ENCODE results near the gene AK1.
"Not testable (repeated sequence)": the region's sequence is repeated elsewhere in the genome, so short reads cannot be mapped to it uniquely, and the experiment has no call there.

The AK1 gene

DNA sequence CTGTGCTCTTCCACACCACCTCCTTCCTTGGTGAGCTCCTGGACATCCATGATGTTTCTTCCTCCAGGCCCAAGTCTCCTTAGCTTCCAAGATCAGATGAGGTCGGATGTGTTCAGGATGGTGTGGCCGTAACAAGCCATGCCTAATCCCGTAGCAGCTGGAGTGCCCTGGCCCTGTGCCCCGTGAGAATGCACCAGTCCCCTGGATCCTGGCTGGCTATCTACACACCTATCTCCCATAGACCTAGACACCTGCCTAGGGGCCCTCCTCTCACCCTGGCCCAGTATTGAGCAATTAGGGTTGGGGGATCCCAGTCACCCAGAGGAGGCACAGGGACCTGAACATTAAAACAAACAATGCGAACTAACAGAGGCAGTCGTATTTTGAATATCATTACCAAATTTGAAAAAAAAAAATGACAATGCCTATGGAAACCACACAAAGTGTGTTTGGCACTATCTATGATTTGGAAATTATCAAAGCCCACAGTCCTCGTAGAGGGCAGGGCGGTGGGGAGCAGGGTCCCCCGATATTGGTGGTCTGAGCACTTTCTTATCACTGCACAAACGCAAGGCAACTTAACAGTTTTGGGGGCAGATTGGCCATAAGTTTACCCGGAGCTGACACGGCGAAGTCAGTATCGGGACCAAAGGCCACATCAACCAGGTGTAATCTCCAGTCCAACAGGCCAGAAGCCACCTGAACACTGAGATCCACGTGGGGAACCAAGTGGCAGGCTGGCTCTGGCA, 36.2 kb downstream of the AK1 start:
- TF ChIP-seq, protein P1, sequence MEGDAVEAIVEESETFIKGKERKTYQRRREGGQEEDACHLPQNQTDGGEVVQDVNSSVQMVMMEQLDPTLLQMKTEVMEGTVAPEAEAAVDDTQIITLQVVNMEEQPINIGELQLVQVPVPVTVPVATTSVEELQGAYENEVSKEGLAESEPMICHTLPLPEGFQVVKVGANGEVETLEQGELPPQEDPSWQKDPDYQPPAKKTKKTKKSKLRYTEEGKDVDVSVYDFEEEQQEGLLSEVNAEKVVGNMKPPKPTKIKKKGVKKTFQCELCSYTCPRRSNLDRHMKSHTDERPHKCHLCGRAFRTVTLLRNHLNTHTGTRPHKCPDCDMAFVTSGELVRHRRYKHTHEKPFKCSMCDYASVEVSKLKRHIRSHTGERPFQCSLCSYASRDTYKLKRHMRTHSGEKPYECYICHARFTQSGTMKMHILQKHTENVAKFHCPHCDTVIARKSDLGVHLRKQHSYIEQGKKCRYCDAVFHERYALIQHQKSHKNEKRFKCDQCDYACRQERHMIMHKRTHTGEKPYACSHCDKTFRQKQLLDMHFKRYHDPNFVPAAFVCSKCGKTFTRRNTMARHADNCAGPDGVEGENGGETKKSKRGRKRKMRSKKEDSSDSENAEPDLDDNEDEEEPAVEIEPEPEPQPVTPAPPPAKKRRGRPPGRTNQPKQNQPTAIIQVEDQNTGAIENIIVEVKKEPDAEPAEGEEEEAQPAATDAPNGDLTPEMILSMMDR (IDR thresholded peaks at IDR 0.05; ENCODE audit: low read depth, low read length), result no peak
- no peak for DNase-seq (ENCODE audit: extremely low read depth, low read depth)

GRCh38 chr9:127838375-127839078, 38.9 kb downstream of the AK1 start:
- TF ChIP-seq, protein P1 (IDR thresholded peaks at IDR 0.05; ENCODE audit: low read depth, low read length), result no peak; the same call in 1 of the 2 replicates
- peak; percentile 86 for DNase-seq (ENCODE audit: extremely low read depth, low read depth)

GRCh38 chr9:127837346-127837745, 40.1 kb downstream of the AK1 start:
- TF ChIP-seq, protein P1 (IDR thresholded peaks at IDR 0.05; ENCODE audit: low read depth, low read length), result no peak
- no peak for DNase-seq (ENCODE audit: extremely low read depth, low read depth)

GRCh38 chr9:127836561-127836960, 40.9 kb downstream of the AK1 start:
- DNase-seq (ENCODE audit: extremely low read depth, low read depth), result not testable (repeated sequence)

DNA sequence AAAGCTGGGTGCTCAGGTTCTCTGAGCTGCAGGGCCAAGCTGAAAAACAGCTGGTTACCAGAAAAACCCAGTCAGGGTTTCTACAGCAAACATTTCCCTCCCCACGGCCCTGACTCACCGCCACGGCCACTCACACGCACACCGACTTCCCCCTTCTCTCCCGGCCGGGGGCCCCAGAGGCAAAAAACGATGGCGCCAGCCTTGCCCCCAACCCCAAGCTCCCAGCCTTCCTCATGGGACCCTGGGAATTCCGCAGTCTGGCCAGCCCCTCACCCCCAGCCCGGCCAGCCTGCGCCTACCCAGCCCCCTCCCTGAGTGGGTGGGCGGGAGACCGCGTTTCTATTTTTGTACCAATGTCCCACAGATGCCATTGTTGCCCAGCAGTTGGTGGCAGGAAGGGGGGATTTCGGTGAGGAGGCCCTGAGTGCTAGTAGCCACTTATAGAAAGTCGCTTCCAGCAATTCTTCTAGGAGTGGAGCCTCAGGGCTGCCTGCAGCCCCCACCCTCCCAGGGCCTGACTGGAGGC, 41.4 kb downstream of the AK1 start:
- TF ChIP-seq, protein P1 (IDR thresholded peaks at IDR 0.05; ENCODE audit: low read depth, low read length), result no peak
- peak; percentile 54 for DNase-seq (ENCODE audit: extremely low read depth, low read depth)

GRCh38 chr9:127833555-127833954, 43.9 kb downstream of the AK1 start:
- TF ChIP-seq, protein P1 (IDR thresholded peaks at IDR 0.05; ENCODE audit: low read depth, low read length), result no peak
- no peak for DNase-seq (ENCODE audit: extremely low read depth, low read depth)

- DNase-seq (ENCODE audit: extremely low read depth, low read depth), result no peak
- TF ChIP-seq, protein P1 (IDR thresholded peaks at IDR 0.05; ENCODE audit: low read depth, low read length), result no peak
Measured at GRCh38 chr9:127832248-127832647, 45.2 kb downstream of the AK1 start.
